Left forelimb (tissue), 1 donor: ENCODE measurements around the gene EIF5A.

Experiments used
- DNase-seq: peaks from one replicate; pipeline ENCODE4 v3.0.0-alpha.2; 2018; ENCODE audit warnings: low spot score

Gene EIF5A

GRCh38 chr17:7285679-7286078 is 21.7 kb upstream of the EIF5A start:
- no peak for DNase-seq

- DNase-seq: no peak
These were observed 18.0 kb upstream of the EIF5A start for GRCh38 chr17:7289256-7290032.

GRCh38 chr17:7290166-7290565 is 17.3 kb upstream of the EIF5A start:
- no peak for DNase-seq

DNA sequence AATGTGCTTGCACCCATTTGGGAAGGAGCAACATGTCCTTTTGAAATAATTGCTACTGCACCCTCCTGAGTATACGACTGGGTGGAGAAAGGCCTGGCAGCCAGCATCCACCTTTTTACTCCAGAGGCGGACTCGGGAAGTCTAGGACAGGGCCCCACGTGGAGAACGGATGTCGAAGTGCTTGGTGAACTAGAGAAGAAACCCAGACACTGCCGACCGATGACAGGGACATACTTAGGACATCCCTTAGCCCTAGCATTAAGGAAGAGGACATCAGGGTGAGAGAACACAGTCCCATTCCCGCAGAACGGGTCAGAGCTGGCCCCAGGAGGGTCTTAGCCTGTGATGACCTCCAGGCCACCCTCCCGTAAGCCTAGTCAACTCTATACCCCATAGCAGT is 16.7 kb upstream of the EIF5A start:
- DNase-seq: no peak

- DNase-seq: no peak
These were observed 15.2 kb upstream of the EIF5A start for GRCh38 chr17:7292194-7292593.

- no peak for DNase-seq
These were observed 14.7 kb upstream of the EIF5A start for GRCh38 chr17:7292729-7293128.

DNA sequence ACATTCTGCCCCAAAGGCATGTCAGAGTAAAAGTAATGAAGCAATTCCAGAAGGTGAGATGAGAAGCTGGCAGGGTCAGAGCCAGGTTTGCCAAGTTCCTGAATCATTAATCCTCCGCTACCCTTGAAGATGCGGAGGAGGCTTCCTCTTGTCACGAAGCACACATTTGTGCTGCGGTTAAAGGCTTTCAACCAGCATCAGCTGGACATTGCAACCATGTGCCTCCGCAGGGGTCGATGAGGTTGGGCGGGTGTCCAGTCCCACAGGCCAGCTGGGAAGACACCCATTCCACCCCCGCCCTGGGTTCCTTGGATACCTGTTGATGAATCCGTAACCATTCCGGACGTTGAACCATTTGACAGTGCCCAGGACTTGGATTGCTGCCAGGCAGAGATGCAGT is 14.3 kb upstream of the EIF5A start:
- no peak for DNase-seq

DNA sequence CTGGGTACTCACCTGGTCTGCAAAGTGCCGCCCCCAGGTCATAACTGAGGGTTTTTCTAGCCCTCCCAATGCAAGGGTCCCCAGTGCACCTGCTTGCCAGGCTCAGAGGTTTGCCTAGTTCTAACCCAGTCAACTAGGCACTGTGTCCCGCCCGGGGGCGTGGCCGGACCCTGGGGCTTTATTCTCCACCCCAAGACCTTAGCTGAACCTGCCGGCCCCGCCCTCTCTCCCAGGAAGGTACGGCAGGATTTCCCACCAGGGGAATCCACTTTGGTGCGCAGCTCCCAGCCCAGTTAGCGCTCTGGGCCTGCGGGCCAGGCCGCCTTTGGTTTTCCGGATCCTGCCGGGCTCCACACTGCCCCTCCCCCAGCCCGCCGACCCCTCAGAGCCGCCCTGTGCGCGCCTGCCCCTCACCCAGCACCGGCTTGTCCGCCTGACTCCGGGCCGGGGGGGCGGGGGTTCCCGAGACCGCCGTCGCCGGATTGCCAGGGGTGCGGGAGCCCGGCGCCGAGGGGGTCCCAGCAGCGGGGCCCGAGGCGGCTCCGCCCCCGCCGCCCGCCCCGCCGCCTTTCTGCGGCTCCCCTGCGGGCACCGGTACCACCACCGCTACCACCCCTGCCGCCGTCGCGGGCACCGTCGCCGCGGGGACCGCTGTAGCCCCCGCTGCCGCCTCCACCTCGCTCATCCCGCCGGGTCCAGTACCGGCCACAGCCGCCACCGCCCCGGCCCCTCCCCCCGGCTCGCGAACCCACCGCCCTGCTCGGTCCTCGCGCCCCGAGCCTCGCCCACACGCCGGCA is 13.4 kb upstream of the EIF5A start:
- peak; percentile 62 for DNase-seq

DNA sequence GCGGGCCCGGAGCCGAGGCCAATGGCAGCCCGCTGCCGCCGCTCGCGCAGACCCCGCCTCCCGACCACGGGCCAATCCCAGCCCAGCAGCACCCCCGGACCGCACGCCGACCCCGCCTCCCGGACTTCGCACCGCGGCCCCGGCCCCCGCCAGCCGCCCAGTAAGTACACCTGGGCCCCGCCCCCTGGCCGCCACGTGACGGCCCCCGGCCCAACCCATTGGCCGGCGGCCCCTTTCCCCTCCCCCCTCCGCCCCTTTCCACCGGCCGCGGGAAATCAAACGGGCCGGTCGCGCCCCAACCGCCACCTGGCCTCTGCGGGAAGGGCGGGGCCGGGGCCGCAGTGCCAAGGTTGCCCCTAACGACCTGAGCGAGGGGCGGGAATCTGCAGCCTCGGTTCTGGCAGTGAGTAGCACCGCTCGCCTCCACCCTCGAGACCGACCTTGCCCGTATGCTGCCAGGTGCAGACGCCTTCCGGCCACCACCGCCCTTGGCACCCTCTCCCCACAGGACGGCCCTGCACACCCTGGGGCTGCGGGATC is 12.7 kb upstream of the EIF5A start, which contains the start of gene YBX2:
Gene YBX2, minus strand, starts transcription at position 26 of the 540 bp plus-strand sequence. CDS start 139 bp downstream, outside the sequence.
- peak; percentile 71 for DNase-seq

DNA sequence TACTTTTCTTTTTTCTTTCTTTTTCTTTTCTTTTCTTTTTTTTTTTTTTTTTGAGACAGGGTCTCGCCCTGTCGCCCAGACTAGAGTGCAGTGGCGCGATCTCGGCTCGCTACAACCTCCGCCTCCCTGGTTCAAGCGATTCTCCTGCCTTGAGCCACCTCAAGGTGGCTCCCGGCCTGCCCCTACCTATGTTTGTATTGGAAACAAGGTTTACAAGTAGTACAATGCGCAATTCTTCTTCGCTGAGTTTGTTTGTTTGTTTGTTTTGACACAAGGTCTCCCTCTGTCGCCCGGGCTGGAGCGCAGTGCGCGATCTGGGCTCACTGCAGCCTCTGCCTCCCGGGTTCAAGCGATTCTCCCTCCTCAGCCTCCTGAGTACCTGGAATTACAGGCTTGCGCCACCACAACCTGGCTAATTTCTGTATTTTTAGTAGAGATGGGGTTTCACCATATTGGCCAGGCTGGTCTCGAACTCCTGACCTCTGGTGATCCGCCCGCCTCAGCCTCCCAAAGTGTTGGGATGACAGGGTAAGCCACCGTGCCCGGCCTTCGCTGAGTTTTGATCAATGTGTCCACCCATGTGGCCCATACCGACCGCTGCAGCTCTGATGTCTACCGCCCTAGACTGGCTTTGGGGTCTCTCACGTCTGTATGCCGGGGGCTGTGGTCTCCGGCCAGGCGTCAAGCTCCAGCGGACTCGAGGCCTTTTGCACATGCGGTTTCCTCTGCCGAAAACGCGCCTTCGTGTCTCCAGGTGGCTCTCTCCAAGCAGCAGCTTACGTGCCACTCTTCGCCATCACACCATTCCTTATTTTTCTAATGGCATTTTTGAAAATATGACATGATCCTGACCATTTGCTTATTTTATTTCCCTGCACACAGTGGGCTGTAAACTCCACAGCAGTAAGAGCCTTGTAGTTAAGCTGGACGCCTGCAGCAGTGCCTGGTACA is 11.9 kb upstream of the EIF5A start:
- DNase-seq: peak; percentile 61

- peak; percentile 89 for DNase-seq
These were observed 11.1 kb upstream of the EIF5A start for GRCh38 chr17:7296189-7296861.

GRCh38 chr17:7304179-7304578 is 3.2 kb upstream of the EIF5A start:
- DNase-seq: no peak

DNA sequence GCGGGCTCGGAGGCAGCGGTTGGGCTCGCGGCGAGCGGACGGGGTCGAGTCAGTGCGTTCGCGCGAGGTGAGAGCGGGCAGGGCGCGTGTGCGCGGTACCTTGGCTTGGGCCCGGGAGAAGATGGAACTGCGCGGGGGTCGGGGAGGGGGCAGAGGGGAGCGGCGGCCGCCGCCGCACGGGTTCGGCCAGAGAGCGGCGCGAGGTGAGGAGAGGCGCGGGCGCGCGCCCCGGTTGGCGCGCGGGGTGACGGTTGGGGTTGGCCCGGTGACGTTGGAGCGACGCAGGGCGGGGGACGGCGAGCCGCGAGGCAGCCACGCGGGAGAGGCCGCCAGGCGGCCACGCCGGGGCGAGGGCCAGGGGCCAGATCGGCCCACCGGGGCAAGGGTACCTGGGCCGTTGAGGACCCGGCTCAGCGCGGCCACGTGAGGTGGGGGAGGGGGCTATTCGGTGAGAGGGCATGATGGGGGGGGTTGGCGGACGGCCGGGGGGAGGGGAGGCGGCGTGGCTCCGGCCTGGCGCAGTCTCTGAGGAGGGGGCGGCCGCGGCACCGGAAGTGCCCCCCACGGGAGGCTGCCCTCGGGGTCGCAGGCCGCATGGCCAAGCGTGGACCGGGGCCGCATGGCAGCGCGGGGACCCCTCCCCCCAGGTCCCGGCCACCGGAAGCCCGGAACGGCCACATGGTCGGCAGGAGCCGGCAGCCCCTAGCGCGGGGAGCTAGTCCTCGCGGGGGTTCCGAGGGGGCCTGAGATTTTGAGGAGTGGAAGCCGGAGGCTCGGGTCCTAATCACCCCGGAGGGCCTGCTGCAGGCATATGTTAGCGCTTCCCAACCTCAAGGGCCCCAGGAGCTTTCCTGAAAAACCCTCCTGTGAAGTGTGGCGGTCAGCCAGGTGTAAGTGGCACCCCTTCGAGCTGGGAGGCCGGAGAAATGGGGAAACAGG is 527 bp downstream of the EIF5A start:
- no peak for DNase-seq

DNA sequence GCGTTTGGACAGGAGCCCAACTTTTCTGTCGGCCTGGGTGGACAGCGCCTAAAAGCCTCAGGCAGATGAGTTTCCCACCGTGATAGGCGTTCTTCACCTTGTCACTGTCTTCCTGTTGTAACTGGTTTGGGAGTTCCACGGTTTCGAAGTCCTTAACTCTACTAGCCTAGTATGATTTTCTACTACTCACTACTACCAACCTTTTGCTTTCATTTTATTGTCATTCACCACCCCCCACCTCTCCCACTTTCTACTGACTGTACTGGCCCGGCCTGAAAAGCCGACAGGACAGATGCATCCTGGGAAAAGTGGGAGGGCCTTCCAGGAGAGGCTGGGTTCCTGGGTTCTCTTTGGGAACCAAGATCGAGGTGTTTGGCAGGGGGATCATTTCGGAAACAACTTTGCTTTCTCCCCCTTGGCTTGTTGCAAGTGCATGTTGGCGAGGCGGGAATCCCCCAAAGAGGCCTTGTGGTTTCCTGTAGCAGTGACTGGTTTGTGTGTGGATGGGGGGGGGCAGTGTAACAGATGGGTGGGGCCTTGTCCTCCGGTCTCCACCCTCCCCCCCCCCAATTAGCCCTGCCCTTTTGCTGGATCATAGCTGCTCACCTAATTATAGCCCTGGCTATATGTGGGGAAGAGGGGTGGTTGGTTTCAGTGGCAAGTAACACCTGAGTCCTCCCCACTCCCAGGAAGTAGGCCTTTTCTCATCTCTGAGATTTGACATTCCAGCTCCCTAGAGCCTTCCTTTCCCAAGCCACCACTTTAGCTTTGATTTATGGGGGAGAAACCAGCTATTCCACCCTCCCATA is 1.4 kb downstream of the EIF5A start:
- peak; percentile 79 for DNase-seq

DNA sequence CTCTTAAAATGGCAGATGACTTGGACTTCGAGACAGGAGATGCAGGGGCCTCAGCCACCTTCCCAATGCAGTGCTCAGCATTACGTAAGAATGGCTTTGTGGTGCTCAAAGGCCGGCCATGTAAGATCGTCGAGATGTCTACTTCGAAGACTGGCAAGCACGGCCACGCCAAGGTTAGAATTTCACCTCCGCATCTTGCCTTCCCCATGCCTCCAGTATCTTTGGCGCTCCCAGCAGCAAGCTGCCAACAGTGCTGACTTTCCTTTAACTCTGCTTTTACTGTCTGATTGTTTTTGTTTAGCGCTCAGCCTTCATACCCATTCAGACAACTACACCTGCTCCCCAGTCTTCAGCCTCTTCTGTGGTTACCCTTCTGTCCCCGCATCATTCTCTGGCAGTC is 2.2 kb downstream of the EIF5A start:
- DNase-seq: no peak

GRCh38 chr17:7311110-7311705 is 3.8 kb downstream of the EIF5A start:
- no peak for DNase-seq

DNA sequence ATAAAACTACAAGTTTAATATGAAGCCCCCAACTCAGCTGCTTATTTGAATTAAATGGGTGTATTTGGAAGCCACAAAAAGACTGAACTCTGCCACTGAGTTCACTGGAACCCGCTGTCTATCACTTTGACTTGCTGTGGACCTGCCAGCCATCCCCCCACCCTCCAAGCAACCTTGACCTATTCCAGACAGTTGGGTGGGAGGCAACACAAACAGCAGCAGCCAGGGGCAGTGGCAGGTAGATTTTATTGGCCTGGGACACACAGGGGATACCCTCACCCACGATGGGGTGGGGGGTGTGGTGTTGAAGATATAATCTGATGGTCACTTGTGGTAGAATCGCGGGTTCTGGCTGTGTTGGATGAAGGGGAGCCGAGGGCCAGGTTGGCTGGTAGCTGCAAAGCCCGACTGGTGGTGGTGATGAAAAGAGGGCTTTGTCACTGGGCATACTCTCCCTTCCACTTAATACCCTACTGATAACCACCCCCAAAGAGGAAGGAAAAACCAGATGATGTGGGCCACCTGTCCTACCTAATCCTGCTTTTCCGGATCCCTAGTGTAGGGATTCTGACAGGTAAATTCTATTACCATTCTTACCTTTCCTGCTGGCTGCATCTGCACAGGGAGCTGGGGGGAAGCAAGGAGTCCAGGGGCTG is 5.1 kb downstream of the EIF5A start:
- no peak for DNase-seq
